H1 (cell line): ENCODE data around the gene CAPS. TPM values are rescaled to one million over a fixed set of nuclear protein-coding genes. Genes with fewer than 3 reads are reported as not detected.

ENCODE experiments used
- BACH1 ChIP-seq: IDR thresholded peaks from 2 replicates; pipeline ENCODE4 v1.6.1; 2012; ENCODE audit warnings: low read length, improper control_type of control experiment
- CBX5 ChIP-seq: fragments of 300-800, 300-1000 bp; sonication (generic); IDR thresholded peaks from 2 replicates; pipeline ENCODE4 v1.7.1; 2016; ENCODE audit warnings: antibody characterized with exemption, low read length, low read depth
- CHD7 ChIP-seq: fragments of 300-600 bp; sonication (generic); IDR thresholded peaks from 2 replicates; pipeline ENCODE4 v1.7.1; 2012; ENCODE audit warnings: low read length, moderate library complexity, mild to moderate bottlenecking, inconsistent platforms; ENCODE audit not compliant: insufficient replicate concordance
- TEAD4 ChIP-seq: IDR thresholded peaks from 2 replicates; pipeline ENCODE4 v1.6.1; 2012; ENCODE audit warnings: low read depth, low read length, inconsistent platforms, mixed read lengths
- polyA plus RNA-seq, 7 experiments: library from polyadenylated mRNA; depleted of rRNA in 3 of 7; stranded (reverse) in 5 of 7; unstranded in 2 of 7; fragments of >200 nt in 5 of 7; fragments of 200-250 nt in 2 of 7; gene quantifications; 1 replicate in 5 of 7; 2 replicates in 1 of 7; 4 replicates in 1 of 7; pipeline versions ENCODE4 v1.2.1 to v1.2.3, GENCODE V29; 2011 to 2013; ENCODE audit warnings: missing spikeins in 2 of 7, mixed read lengths in 2 of 7
- total RNA-seq: library from RNA; stranded (reverse); fragmentation: NEBNext Ultra II Directional; extraction: Animal tissue kit (Norgen Biotek cat#: 25700); gene quantifications from 2 replicates; pipeline ENCODE4 v1.2.1, GENCODE V29; 2021

CAPS gene
- total and polyA plus RNA-seq, 2 of the 8 experiments (the other 6 are each of a cell fraction or from before 2014, with no cell fraction given): 2.1 to 2.4 TPM

- TF ChIP-seq CHD7 (no peak), TEAD4 (no peak), BACH1 (no peak), CBX5 (no peak)
- TF ChIP-seq, all 59 proteins: peak for 0
Measured at GRCh38 chr19:5882421-5882968, 31.6 kb upstream of the CAPS start (continued).
